ENCODE data around the gene PDZD4. TPM values are rescaled to one million over a fixed set of nuclear protein-coding genes. Genes with fewer than 3 reads are reported as not detected.

The PDZD4 gene
- total RNA-seq, 4 donors from 2014 or later, result 2.2 to 6.4 (median 4.6) TPM

GRCh38 chrX:153768311-153769157, 61.8 kb downstream of the PDZD4 start:
- intact Hi-C loops (cut with DNase I; ENCODE audit: low total_unique reads), result no loop called here
- TF ChIP-seq CTCF (IDR thresholded peaks at IDR 0.05), result no peak
- no peak for TF ChIP-seq POLR2A (IDR thresholded peaks at IDR 0.05)
- no peak overlapping the region for H3K4me3 ChIP-seq (ENCODE audit: low read depth, poor library complexity, severe bottlenecking)
- no peak for DNase-seq (ENCODE audit: low spot score in 2 of 2)
- WGBS, 2 donors, result 60 to 85% methylated on average over 7 to 17 of the region's 22 CpGs

GRCh38 chrX:153767674-153768055, 62.7 kb downstream of the PDZD4 start:
- 95% methylated on average over 19 of the region's 20 CpGs; no CpG with 5 or more reads in 1 of the 2 donors for WGBS, 2 donors
- TF ChIP-seq CTCF (IDR thresholded peaks at IDR 0.05) (no peak), POLR2A (IDR thresholded peaks at IDR 0.05) (no peak)
- intact Hi-C loops (cut with DNase I; ENCODE audit: low total_unique reads), result no loop called here
- DNase-seq (ENCODE audit: low spot score in 2 of 2), result no peak
- no peak overlapping the region for H3K4me3 ChIP-seq (ENCODE audit: low read depth, poor library complexity, severe bottlenecking)

- WGBS, 2 donors, result 67 to 87% methylated on average over 13 to 55 of the region's 56 CpGs
- TF ChIP-seq CTCF (IDR thresholded peaks at IDR 0.05) (no peak), POLR2A (IDR thresholded peaks at IDR 0.05) (no peak)
- no peak overlapping the region for H3K4me3 ChIP-seq (ENCODE audit: low read depth, poor library complexity, severe bottlenecking)
- no peak for DNase-seq (ENCODE audit: low spot score in 2 of 2)
- intact Hi-C loops (cut with DNase I; ENCODE audit: low total_unique reads), result no loop called here
These were observed 63.3 kb downstream of the PDZD4 start for GRCh38 chrX:153766871-153767673.

GRCh38 chrX:153766098-153766817, 64.1 kb downstream of the PDZD4 start:
- WGBS, 2 donors, result 33 to 61% methylated on average over 12 to 21 of the region's 21 CpGs
- DNase-seq (ENCODE audit: low spot score in 2 of 2), result no peak
- no peak overlapping the region for H3K4me3 ChIP-seq (ENCODE audit: low read depth, poor library complexity, severe bottlenecking)
- intact Hi-C loops (cut with DNase I; ENCODE audit: low total_unique reads), result no loop called here
- no peak for TF ChIP-seq POLR2A (IDR thresholded peaks at IDR 0.05)
- TF ChIP-seq CTCF (IDR thresholded peaks at IDR 0.05), result no peak

- no peak for DNase-seq (ENCODE audit: low spot score in 2 of 2)
These were observed 64.9 kb downstream of the PDZD4 start for GRCh38 chrX:153765138-153766079.

More at GRCh38 chrX:153765138-153766079, 64.9 kb downstream of the PDZD4 start:
- no peak overlapping the region for H3K4me3 ChIP-seq (ENCODE audit: low read depth, poor library complexity, severe bottlenecking)
- 55 to 70% methylated on average over 4 to 25 of the region's 27 CpGs for WGBS, 2 donors
- intact Hi-C loops (cut with DNase I; ENCODE audit: low total_unique reads), result no loop called here
- TF ChIP-seq CTCF (IDR thresholded peaks at IDR 0.05), result no peak
- no peak for TF ChIP-seq POLR2A (IDR thresholded peaks at IDR 0.05)

All from lower leg skin (tissue), 4 donors.